ENCODE data around the gene CRB1.

CRB1 gene

GRCh38 chr1:197468543-197469175 is 200.6 kb downstream of the CRB1 start:
- ChIA-PET CTCF (interaction anchor here (1.3 kb wide), 1 partner anchor 17 kb away, joined by 4 read pairs; no protein-coding TSS in a partner anchor), POLR2A (no interaction called here)
- no peak for TF ChIP-seq CTCF (IDR thresholded peaks at IDR 0.05; ENCODE audit: control extremely low read depth, extremely low read depth, low read depth, missing control alignments)
- DNase-seq (ENCODE audit: extremely low spot score) = no peak

- TF ChIP-seq CTCF (IDR thresholded peaks at IDR 0.05; ENCODE audit: control extremely low read depth, extremely low read depth, low read depth, missing control alignments) = no peak
- no peak for DNase-seq (ENCODE audit: extremely low spot score)
- CTCF ChIA-PET = interaction anchor here (1.3 to 1.5 kb wide), 2 partner anchors 12 to 16 kb away, joined by 4 to 6 read pairs; no protein-coding TSS in a partner anchor
- POLR2A ChIA-PET = no interaction called here
Observed at GRCh38 chr1:197469620-197470210, 201.7 kb downstream of the CRB1 start.

GRCh38 chr1:197470330-197470729 is 202.3 kb downstream of the CRB1 start:
- ChIA-PET CTCF (interaction anchor here (0.9 to 1.5 kb wide), 3 partner anchors 11 to 15 kb away, joined by 3 to 6 read pairs (median 4); no protein-coding TSS in a partner anchor), POLR2A (no interaction called here)
- no peak for TF ChIP-seq CTCF (IDR thresholded peaks at IDR 0.05; ENCODE audit: control extremely low read depth, extremely low read depth, low read depth, missing control alignments)
- DNase-seq (ENCODE audit: extremely low spot score) = no peak

GRCh38 chr1:197471248-197471985 is 203.4 kb downstream of the CRB1 start:
- POLR2A ChIA-PET = no interaction called here
- no peak for TF ChIP-seq CTCF (IDR thresholded peaks at IDR 0.05; ENCODE audit: control extremely low read depth, extremely low read depth, low read depth, missing control alignments)
- no peak for DNase-seq (ENCODE audit: extremely low spot score)
- CTCF ChIA-PET = interaction anchor here (0.9 to 1.5 kb wide), 2 partner anchors 10 to 13 kb away, joined by 3 to 6 read pairs; no protein-coding TSS in a partner anchor

- ChIA-PET POLR2A (no interaction called here), CTCF (no interaction called here)
- no peak for TF ChIP-seq CTCF (IDR thresholded peaks at IDR 0.05; ENCODE audit: control extremely low read depth, extremely low read depth, low read depth, missing control alignments)
- DNase-seq (ENCODE audit: extremely low spot score) = no peak
Observed at GRCh38 chr1:197472141-197472540, 204.1 kb downstream of the CRB1 start.

GRCh38 chr1:197480446-197480845 is 212.4 kb downstream of the CRB1 start:
- ChIA-PET CTCF (interaction anchor here (0.8 to 1.0 kb wide), 2 partner anchors 8 to 19 kb away, joined by 3 read pairs; no protein-coding TSS in a partner anchor), POLR2A (no interaction called here)
- DNase-seq (ENCODE audit: extremely low spot score) = no peak
- no peak for TF ChIP-seq CTCF (IDR thresholded peaks at IDR 0.05; ENCODE audit: control extremely low read depth, extremely low read depth, low read depth, missing control alignments)
